ENCODE measurements around the gene DEPDC1B.
A peak's percentile ranks its signal among the peaks of the same experiment; 100 is the strongest.
"Not testable (repeated sequence)": the region's sequence is repeated elsewhere in the genome, so short reads cannot be mapped to it uniquely, and the experiment has no call there.

The DEPDC1B gene

DNA sequence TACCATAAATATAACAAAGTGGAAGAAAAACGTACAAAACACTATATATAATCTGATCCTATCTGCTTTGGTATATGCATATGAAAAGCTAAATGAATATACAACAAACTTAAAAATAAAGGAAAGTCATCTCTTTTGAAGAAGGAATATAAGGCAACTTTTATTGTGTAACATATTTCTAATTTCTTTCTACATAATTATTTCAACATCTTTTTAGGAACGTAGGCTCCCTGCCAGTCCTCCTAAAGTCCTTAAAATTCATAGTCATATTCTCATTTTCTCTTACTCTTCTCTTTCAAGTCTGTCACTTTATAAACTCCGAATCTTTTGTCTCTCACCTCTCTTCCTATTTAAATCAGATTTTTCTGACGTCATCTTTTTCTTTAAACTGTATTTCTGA is 9.6 kb downstream of the DEPDC1B start:
- TF ChIP-seq CTCF (IDR thresholded peaks at IDR 0.05; ENCODE audit: low read depth, low read length) = no peak
- DNase-seq (ENCODE audit: extremely low read depth, low read depth) = no peak

DNA sequence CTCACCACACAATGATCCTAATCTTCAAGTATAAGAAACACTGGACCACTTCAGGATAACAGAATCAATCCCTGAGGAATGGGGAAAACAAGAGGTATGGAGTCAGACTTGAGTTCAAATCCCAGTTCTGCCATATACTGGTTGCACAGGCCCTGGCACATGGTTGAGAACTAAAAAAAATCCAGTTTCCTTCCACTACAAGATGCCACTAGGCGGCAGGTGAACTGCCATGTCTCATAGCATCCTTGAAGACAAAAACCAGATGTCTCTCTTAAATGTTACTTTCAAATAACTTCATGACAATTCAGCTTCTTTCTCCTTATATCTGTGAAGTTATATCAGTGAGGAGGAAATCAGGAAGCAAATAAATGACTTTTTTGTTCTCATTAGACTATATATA is 11.0 kb downstream of the DEPDC1B start:
- no peak for TF ChIP-seq CTCF (IDR thresholded peaks at IDR 0.05; ENCODE audit: low read depth, low read length)
- DNase-seq (ENCODE audit: extremely low read depth, low read depth) = no peak

DNA sequence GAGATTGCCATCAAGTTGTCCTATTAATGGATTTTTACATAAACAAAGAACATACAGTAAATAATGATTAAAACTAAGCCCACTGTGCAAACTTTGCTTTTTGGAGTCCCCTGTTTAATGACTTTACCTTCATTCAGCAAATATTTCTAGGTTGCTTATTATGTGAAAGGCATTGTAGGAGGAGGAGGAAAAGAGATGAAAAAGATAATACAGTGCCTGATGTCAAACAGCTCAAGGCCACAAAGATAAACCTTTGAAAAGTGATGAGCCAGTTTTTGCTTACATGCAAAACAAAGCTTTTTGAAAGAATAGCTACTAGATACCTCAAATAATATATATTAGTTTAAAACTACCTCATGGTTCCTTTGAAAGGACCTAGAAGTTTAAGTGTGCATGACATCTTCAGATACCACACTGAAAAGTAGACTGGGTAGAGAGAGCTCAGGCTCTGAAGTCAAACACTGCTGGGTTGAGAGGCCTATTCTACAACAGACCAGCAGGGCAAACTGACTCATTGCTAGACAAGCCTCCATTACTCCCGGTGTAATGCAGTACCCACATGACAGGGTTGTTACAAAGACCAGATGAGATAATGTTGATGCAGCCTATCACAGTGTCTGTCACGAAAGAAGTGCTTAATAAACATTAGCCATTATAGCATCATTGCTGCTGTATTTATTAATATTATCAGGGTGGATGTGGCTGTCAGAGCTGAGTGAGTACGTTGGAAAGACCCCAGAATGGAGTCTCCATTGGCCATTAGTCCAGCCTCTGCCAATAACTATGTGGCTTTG is 11.8 kb downstream of the DEPDC1B start:
- no peak for DNase-seq (ENCODE audit: extremely low read depth, low read depth)
- TF ChIP-seq CTCF (IDR thresholded peaks at IDR 0.05; ENCODE audit: low read depth, low read length) = peak; percentile 10

GRCh38 chr5:60686157-60686556 is 13.8 kb downstream of the DEPDC1B start:
- no peak for DNase-seq (ENCODE audit: extremely low read depth, low read depth)
- no peak for TF ChIP-seq CTCF (IDR thresholded peaks at IDR 0.05; ENCODE audit: low read depth, low read length)

DNA sequence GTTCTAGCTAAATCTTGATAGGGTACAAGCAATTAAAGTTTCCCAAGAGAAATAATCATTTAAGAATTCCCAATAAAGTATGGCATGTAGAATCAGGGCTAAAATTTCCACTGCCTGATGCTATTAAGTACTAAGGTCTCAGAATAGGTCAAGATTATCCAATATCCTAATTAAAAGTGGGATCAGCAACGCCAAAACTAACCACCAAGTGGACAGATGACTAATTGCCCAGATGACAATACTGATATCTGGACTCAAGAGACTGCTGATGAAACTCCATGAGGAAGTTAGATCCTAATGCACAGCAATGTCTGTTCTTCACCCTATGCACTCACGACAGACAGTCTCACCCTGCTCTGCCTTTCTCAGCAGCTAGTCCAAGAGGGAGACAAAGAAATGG is 14.3 kb downstream of the DEPDC1B start:
- no peak for DNase-seq (ENCODE audit: extremely low read depth, low read depth)
- TF ChIP-seq CTCF (IDR thresholded peaks at IDR 0.05; ENCODE audit: low read depth, low read length) = no peak

DNA sequence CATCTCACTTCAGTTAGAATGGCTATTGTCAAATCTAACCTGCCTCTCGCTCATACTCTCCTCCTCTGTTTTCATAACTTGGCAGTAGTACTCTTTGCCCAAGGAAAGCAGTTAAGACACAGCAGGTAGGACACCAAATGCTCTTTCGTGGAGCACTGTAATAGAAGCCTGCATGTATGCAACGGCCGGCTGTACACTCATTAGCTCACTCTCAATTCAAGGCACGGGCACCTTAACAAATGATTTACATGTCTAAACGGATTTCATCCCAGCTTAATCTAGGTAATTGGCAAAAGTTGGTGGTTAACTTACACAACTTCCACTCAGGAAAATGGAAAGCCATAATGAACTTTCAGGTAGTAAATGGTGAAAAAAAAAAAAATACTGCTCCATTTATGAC is 14.9 kb downstream of the DEPDC1B start:
- no peak for TF ChIP-seq CTCF (IDR thresholded peaks at IDR 0.05; ENCODE audit: low read depth, low read length)

DNA sequence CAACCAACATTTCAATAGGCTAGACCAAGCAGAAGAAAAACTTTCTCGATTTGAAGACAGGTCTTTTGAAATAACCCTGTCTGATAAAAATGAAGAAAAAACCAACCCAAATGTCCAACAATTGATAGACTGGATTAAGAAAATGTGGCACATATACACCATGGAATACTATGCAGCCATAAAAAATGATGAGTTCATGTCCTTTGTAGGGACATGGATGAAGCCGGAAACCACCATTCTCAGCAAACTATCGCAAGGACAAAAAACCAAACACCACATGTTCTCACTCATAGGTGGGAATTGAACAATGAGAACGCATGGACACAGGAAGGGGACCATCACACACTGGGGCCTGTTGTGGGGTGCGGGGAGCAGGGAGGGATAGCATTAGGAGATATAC is 18.0 kb downstream of the DEPDC1B start:
- DNase-seq (ENCODE audit: extremely low read depth, low read depth) = not testable (repeated sequence)

More for the DNA sequence above, 14.9 kb downstream of the DEPDC1B start:
- DNase-seq (ENCODE audit: extremely low read depth, low read depth) = no peak

DNA sequence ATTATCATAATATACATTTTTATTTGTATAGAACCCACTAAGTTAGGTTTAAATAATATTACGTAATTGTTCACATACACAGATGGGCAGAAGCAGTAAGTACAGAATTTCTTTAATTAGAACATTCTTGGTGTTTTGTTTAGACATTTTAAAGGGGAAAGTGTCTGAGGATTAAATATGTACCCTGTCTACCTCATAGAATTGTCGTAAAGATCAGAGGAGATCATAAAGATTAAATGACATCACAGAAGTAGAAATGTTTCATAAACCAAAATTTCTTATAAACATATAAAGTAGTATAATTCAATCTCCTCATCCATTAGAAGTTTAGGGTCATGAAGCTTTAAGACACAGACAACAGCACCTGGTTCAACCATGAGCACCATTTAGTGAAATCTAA is 20.1 kb downstream of the DEPDC1B start:
- TF ChIP-seq CTCF (IDR thresholded peaks at IDR 0.05; ENCODE audit: low read depth, low read length) = no peak
- no peak for DNase-seq (ENCODE audit: extremely low read depth, low read depth)

All from AG09319 (cell line).